ENCODE measurements around the gene ZCCHC3. TPM values are rescaled to one million over a fixed set of nuclear protein-coding genes. Genes with fewer than 3 reads are reported as not detected.

Gene ZCCHC3
- total RNA-seq, 1 donor from 2014 or later: 22.4 TPM

- H3K9me3 Mint-ChIP-seq (ENCODE audit: unreplicated experiment): no peaks in the 10 kb centered on the region
- H3K27me3 Mint-ChIP-seq (ENCODE audit: unreplicated experiment): peaks cover 10% of the 10 kb centered on the region
- H3K36me3 Mint-ChIP-seq (ENCODE audit: unreplicated experiment): no peaks in the 10 kb centered on the region
- no peak overlapping the region for H3K27ac Mint-ChIP-seq (ENCODE audit: unreplicated experiment)
- no peak overlapping the region for H3K4me3 Mint-ChIP-seq (ENCODE audit: unreplicated experiment)
- no peak for TF ChIP-seq CTCF (IDR thresholded peaks at IDR 0.05)
- DNase-seq (ENCODE audit: extremely low spot score, unreplicated experiment): peak; percentile 75
- H3K4me1 Mint-ChIP-seq (ENCODE audit: unreplicated experiment): peaks cover 10% of the 10 kb centered on the region
Observed at GRCh38 chr20:270517-270916, 26.9 kb upstream of the ZCCHC3 start.

- H3K4me1 Mint-ChIP-seq (ENCODE audit: unreplicated experiment): peaks cover 10% of the 10 kb centered on the region
- peaks cover 6% of the 10 kb centered on the region for H3K27me3 Mint-ChIP-seq (ENCODE audit: unreplicated experiment)
- H3K9me3 Mint-ChIP-seq (ENCODE audit: unreplicated experiment): no peaks in the 10 kb centered on the region
- H3K36me3 Mint-ChIP-seq (ENCODE audit: unreplicated experiment): peaks cover 3% of the 10 kb centered on the region
- no peak overlapping the region for H3K27ac Mint-ChIP-seq (ENCODE audit: unreplicated experiment)
- no peak for TF ChIP-seq CTCF (IDR thresholded peaks at IDR 0.05)
- no peak overlapping the region for H3K4me3 Mint-ChIP-seq (ENCODE audit: unreplicated experiment)
- peak; percentile 56 for DNase-seq (ENCODE audit: extremely low spot score, unreplicated experiment)
Observed at GRCh38 chr20:271069-271468, 26.3 kb upstream of the ZCCHC3 start.

- Mint-ChIP-seq H3K4me1 (ENCODE audit: unreplicated experiment) (peaks cover 6% of the 10 kb centered on the region), H3K36me3 (ENCODE audit: unreplicated experiment) (peaks cover 7% of the 10 kb centered on the region), H3K9me3 (ENCODE audit: unreplicated experiment) (no peaks in the 10 kb centered on the region), H3K27me3 (ENCODE audit: unreplicated experiment) (peaks cover 2% of the 10 kb centered on the region), H3K4me3 (ENCODE audit: unreplicated experiment) (no peak overlapping the region), H3K27ac (ENCODE audit: unreplicated experiment) (no peak overlapping the region)
- DNase-seq (ENCODE audit: extremely low spot score, unreplicated experiment): peak; percentile 2
- no peak for TF ChIP-seq CTCF (IDR thresholded peaks at IDR 0.05)
Observed at GRCh38 chr20:271528-271927, 25.8 kb upstream of the ZCCHC3 start.

- H3K27ac Mint-ChIP-seq (ENCODE audit: unreplicated experiment): no peak overlapping the region
- no peak overlapping the region for H3K4me3 Mint-ChIP-seq (ENCODE audit: unreplicated experiment)
- no peaks in the 10 kb centered on the region for H3K9me3 Mint-ChIP-seq (ENCODE audit: unreplicated experiment)
- H3K27me3 Mint-ChIP-seq (ENCODE audit: unreplicated experiment): no peaks in the 10 kb centered on the region
- TF ChIP-seq CTCF (IDR thresholded peaks at IDR 0.05): no peak
- no peaks in the 10 kb centered on the region for H3K4me1 Mint-ChIP-seq (ENCODE audit: unreplicated experiment)
- H3K36me3 Mint-ChIP-seq (ENCODE audit: unreplicated experiment): peaks cover 16% of the 10 kb centered on the region
- DNase-seq (ENCODE audit: extremely low spot score, unreplicated experiment): no peak
Observed at GRCh38 chr20:272718-273117, 24.7 kb upstream of the ZCCHC3 start.

GRCh38 chr20:273884-274283, 23.5 kb upstream of the ZCCHC3 start:
- Mint-ChIP-seq H3K4me1 (ENCODE audit: unreplicated experiment) (no peaks in the 10 kb centered on the region), H3K4me3 (ENCODE audit: unreplicated experiment) (no peak overlapping the region), H3K27ac (ENCODE audit: unreplicated experiment) (no peak overlapping the region), H3K27me3 (ENCODE audit: unreplicated experiment) (no peaks in the 10 kb centered on the region), H3K9me3 (ENCODE audit: unreplicated experiment) (no peaks in the 10 kb centered on the region), H3K36me3 (ENCODE audit: unreplicated experiment) (peaks cover 23% of the 10 kb centered on the region)
- DNase-seq (ENCODE audit: extremely low spot score, unreplicated experiment): no peak
- no peak for TF ChIP-seq CTCF (IDR thresholded peaks at IDR 0.05)

Data from osteocyte (in vitro differentiated cells).